OCI-LY3 (cell line): ENCODE data around the gene MAP3K15.

ENCODE experiments used
- H2AFZ ChIP-seq: fragments of 200-600, 300-600 bp; shearing (Covaris generic); 2 replicates; pipeline ENCODE4 v1.6.0; 2014; ENCODE audit warnings: antibody characterized with exemption, low read depth, low read length
- H3K27ac ChIP-seq: fragments of 200-600, 300-600 bp; sonication (generic); 2 replicates; pipeline ENCODE4 v1.5.1; 2014; ENCODE audit warnings: mild to moderate bottlenecking, low read length, moderate library complexity, mixed read lengths
- H3K27me3 ChIP-seq: fragments of 200-600, 300-600 bp; sonication (generic); 2 replicates; pipeline ENCODE4 v1.6.1; 2014; ENCODE audit warnings: low read depth, low read length, mixed read lengths
- H3K36me3 ChIP-seq: fragments of 200-600, 300-600 bp; sonication (generic); replicated peaks from 2 replicates; pipeline ENCODE3; 2014; ENCODE audit warnings: low read depth, low read length, mixed read lengths
- H3K4me1 ChIP-seq: fragments of 300-600, 200-600 bp; sonication (generic); 2 replicates; pipeline ENCODE4 v1.6.1; 2014; ENCODE audit warnings: low read length, mixed read lengths
- H3K4me2 ChIP-seq: fragments of 200-600, 300-600 bp; sonication (generic); 2 replicates; pipeline ENCODE4 v1.6.1; 2014; ENCODE audit warnings: low read length, mixed read lengths
- H3K4me3 ChIP-seq: fragments of 300-600, 200-600 bp; sonication (generic); 2 replicates; pipeline ENCODE4 v1.5.1; 2014; ENCODE audit warnings: antibody characterized with exemption, mild to moderate bottlenecking, low read length, moderate library complexity
- H3K79me2 ChIP-seq: fragments of 300-600, 200-600 bp; shearing (Covaris generic); 2 replicates; pipeline ENCODE4 v1.6.1; 2014; ENCODE audit warnings: mild to moderate bottlenecking, low read length, mixed read lengths
- H3K9ac ChIP-seq: fragments of 300-600, 200-600 bp; shearing (Covaris generic); 2 replicates; pipeline ENCODE4 v1.6.0; 2014; ENCODE audit warnings: mild to moderate bottlenecking, low read length, moderate library complexity
- H3K9me3 ChIP-seq: fragments of 200-600, 300-600 bp; shearing (Covaris generic); 2 replicates; pipeline ENCODE4 v1.6.1; 2014; ENCODE audit warnings: low read length, mixed read lengths; ENCODE audit not compliant: insufficient read depth
- H4K20me1 ChIP-seq: fragments of 200-600, 300-600 bp; sonication (generic); 2 replicates; pipeline ENCODE4 v1.6.1; 2016; ENCODE audit warnings: low read length, mixed read lengths; ENCODE audit not compliant: insufficient read depth
- CTCF ChIP-seq: fragments of 200-600, 300-600 bp; sonication (generic); IDR thresholded peaks from 2 replicates; pipeline ENCODE4 v1.5.1; 2014; ENCODE audit warnings: antibody characterized with exemption, low read length, low read depth
- EZH2phosphoT487 ChIP-seq: fragments of 200-600 bp; shearing (Covaris generic); IDR thresholded peaks from 2 replicates; pipeline ENCODE4 v1.6.1; 2018; ENCODE audit warnings: antibody characterized with exemption, mixed run types, low read depth

MAP3K15 gene

GRCh38 chrX:19360903-19361302 lies 154.4 kb downstream of the MAP3K15 start:
- H3K27ac ChIP-seq: no peak overlapping the region

GRCh38 chrX:19358521-19358920 lies 156.8 kb downstream of the MAP3K15 start:
- Histone ChIP-seq H3K9me3 (no peaks in the 10 kb centered on the region), H2AFZ (no peak overlapping the region), H3K27ac (no peak overlapping the region), H3K36me3 (peaks cover 38% of the 10 kb centered on the region), H3K4me3 (no peak overlapping the region), H3K4me2 (no peak overlapping the region), H3K27me3 (no peaks in the 10 kb centered on the region), H4K20me1 (no peaks in the 10 kb centered on the region), H3K4me1 (no peaks in the 10 kb centered on the region), H3K9ac (no peak overlapping the region), H3K79me2 (no peaks in the 10 kb centered on the region)
- TF ChIP-seq EZH2phosphoT487 (no peak), CTCF (no peak)

More at GRCh38 chrX:19360903-19361302, 154.4 kb downstream of the MAP3K15 start:
- H3K4me3 ChIP-seq: no peak overlapping the region
- peaks cover 32% of the 10 kb centered on the region for H3K36me3 ChIP-seq
- H2AFZ ChIP-seq: no peak overlapping the region
- TF ChIP-seq CTCF (no peak), EZH2phosphoT487 (no peak)
- no peaks in the 10 kb centered on the region for H3K9me3 ChIP-seq
- H4K20me1 ChIP-seq: no peaks in the 10 kb centered on the region
- H3K79me2 ChIP-seq: no peaks in the 10 kb centered on the region
- no peaks in the 10 kb centered on the region for H3K4me1 ChIP-seq
- H3K27me3 ChIP-seq: no peaks in the 10 kb centered on the region
- H3K9ac ChIP-seq: no peak overlapping the region
- no peak overlapping the region for H3K4me2 ChIP-seq

GRCh38 chrX:19354625-19355024 lies 160.7 kb downstream of the MAP3K15 start:
- Histone ChIP-seq H3K9me3 (no peaks in the 10 kb centered on the region), H3K9ac (no peak overlapping the region), H3K27me3 (no peaks in the 10 kb centered on the region), H3K36me3 (peaks cover 38% of the 10 kb centered on the region), H3K27ac (no peak overlapping the region), H3K4me2 (no peak overlapping the region), H2AFZ (no peak overlapping the region), H3K4me3 (no peak overlapping the region), H3K79me2 (no peaks in the 10 kb centered on the region), H3K4me1 (0 out of 2 replicates have a peak, but pooled peaks cover 4% of the 10 kb centered on the region), H4K20me1 (no peaks in the 10 kb centered on the region)
- no peak for TF ChIP-seq EZH2phosphoT487
- no peak for TF ChIP-seq CTCF

GRCh38 chrX:19350941-19351384 lies 164.3 kb downstream of the MAP3K15 start:
- H3K36me3 ChIP-seq: peaks cover 19% of the 10 kb centered on the region
- H3K27ac ChIP-seq: peak overlapping the region; percentile 34; the same call in 1 of the 2 replicates
- no peak overlapping the region for H3K4me2 ChIP-seq
- no peak overlapping the region for H2AFZ ChIP-seq
- H3K4me1 ChIP-seq: 0 out of 2 replicates have a peak, but pooled peaks cover 4% of the 10 kb centered on the region
- TF ChIP-seq EZH2phosphoT487: no peak
- TF ChIP-seq CTCF: no peak
- H3K79me2 ChIP-seq: peaks cover 24% of the 10 kb centered on the region
- H3K27me3 ChIP-seq: no peaks in the 10 kb centered on the region
- H3K9ac ChIP-seq: no peak overlapping the region
- no peaks in the 10 kb centered on the region for H3K9me3 ChIP-seq
- no peak overlapping the region for H3K4me3 ChIP-seq
- no peaks in the 10 kb centered on the region for H4K20me1 ChIP-seq
